SU-DHL-6 (cell line): Measurements from ENCODE around the gene APCS.

Experiments
- CTCF ChIP-seq: fragments of 200-600 bp; sonication (generic); IDR thresholded peaks from one replicate; pipeline ENCODE4 v1.5.1; 2017; ENCODE audit warnings: antibody characterized with exemption, mild to moderate bottlenecking, low read length, moderate library complexity; ENCODE audit not compliant: insufficient read depth, poor library complexity, severe bottlenecking
- EZH2phosphoT487 ChIP-seq: fragments of 200-600 bp; sonication (generic), shearing (Covaris generic); conservative IDR thresholded peaks from 2 replicates; pipeline ENCODE4 v1.6.1; 2018; ENCODE audit warnings: mild to moderate bottlenecking, antibody characterized with exemption, low read length, moderate library complexity, mixed read lengths

GRCh38 chr1:159554261-159554660 is 33.4 kb upstream of the APCS start:
- TF ChIP-seq CTCF: no peak
- TF ChIP-seq EZH2phosphoT487: no peak
